HT-29 (cell line): ENCODE results near the gene FRMPD1. TPM values are rescaled to one million over a fixed set of nuclear protein-coding genes. Genes with fewer than 3 reads are reported as not detected.

ENCODE experiments used
- DNase-seq: peaks from one replicate; pipeline ENCODE4 v3.0.0-alpha.2; 2015; ENCODE audit warnings: low spot score
- total RNA-seq: library from RNA; depleted of rRNA; stranded (reverse); fragments of >200 nt; shearing (Covaris generic); gene quantifications from 2 replicates; pipeline ENCODE4 v1.2.3, GENCODE V29; 2014

Gene FRMPD1
- total RNA-seq, 1 experiment from 2014 or later: not detected

GRCh38 chr9:37635808-37636207, 14.9 kb upstream of the FRMPD1 start:
- DNase-seq: no peak

DNA sequence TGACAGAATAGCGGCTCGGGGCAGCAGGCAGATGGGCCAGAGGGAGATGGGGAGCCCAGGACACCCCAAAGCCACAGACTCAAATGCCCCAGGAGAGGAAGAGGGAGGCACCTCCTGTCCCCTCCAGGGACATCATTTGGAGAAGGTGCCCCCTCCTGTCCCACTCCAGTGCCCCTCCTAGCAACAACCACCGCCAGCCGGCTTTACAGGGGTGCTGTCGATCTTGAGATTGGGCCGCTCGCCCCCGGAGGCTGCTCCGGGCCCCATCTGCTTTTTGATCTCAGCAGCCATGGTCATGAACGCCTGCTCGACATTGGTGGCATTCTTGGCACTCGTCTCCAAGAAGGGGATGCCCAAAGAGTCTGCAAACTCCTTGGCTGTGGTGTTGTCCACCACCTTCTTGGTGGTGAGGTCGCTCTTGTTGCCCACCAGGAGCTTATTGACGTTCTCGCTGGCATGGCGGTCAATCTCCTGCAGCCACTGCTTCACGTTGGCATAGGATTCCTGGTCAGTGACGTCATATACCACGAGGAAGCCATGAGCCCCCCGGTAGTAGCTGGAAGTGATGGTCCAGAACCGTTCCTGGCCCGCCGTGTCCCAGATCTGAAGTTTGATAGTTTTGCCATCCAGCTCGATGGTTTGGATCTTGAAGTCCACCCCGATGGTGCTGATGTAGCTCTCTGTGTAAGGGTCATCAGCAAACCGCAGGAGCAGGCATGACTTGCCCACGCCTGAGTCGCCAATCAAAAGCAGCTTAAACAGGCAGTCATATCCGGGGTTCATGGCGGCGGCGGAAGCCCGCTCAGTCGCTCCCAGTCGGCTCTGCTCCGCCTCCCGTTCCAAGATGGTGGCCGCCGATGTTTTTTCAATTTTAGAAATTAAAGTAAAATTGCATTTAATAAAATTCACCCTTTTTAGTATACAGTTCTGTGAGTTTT, 14.0 kb upstream of the FRMPD1 start:
- no peak for DNase-seq

DNA sequence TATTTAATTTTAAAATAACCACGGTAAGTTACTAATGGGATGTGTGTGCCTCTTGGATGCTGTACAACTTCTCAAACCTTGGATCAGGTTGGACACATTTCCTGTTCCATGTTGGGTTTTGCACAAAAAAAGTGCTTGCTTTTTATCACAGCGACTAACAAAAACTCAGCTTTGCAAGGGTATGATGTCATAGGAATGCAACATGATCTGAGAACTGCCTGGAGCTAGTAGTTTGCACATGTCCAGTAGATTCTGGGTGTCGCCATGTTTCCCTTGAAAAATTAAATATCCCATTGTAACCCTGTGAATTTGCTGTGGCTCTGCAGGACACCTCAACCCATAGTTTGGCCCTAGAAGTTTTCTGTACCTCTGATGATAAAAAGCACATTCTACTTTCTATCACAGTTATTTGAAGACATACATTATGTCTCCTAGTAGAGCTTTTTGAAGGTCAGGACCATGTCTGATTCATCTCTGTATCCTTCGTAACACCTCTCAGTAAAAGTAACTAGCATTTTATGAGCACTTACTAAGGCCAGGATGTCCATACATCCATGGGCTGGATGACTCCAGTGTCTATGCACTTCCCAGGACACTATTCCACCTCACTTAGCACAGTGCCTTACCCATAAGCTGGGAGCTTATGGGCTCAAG, 11.5 kb upstream of the FRMPD1 start:
- no peak for DNase-seq

- no peak for DNase-seq
Measured at GRCh38 chr9:37639841-37640240, 10.9 kb upstream of the FRMPD1 start.

DNA sequence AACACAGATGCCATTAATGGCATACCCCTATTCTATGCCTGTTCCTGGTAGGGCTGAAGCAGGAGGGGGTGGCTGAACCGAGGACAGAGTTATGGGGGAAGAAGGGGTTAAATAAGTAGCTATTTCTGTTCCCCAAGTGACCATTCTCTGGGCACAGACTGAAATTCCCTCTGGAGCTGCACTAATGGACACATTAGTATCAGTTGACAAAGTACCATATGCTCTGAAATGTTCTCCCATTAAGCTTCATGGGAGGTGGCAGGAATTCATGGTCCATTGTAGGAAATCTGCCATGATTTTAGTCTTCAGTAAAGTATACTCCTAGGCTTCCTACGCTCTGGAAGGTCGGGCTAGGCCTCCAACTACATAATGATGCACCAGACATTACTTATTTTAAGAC, 10.5 kb upstream of the FRMPD1 start:
- no peak for DNase-seq

DNA sequence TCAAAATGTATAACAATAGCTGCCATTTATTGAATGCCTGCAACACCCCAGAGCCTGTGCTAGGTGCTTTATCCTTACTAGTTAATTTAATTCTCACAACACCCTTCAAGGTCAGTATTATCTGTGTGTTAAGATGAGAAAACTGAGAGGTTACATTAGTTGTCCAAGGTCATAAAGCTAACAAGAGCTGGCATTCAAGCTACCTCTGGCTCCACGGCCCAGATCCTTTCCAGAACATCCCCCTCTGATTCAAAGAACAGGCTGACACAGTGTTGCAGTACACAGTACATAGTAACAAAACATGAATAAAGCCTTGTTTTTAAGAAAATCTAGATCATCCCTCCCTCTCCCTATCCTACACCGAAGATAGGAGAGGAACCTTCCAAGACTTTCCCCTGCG, 9.4 kb upstream of the FRMPD1 start:
- no peak for DNase-seq

GRCh38 chr9:37643214-37643613, 7.5 kb upstream of the FRMPD1 start:
- DNase-seq: no peak

DNA sequence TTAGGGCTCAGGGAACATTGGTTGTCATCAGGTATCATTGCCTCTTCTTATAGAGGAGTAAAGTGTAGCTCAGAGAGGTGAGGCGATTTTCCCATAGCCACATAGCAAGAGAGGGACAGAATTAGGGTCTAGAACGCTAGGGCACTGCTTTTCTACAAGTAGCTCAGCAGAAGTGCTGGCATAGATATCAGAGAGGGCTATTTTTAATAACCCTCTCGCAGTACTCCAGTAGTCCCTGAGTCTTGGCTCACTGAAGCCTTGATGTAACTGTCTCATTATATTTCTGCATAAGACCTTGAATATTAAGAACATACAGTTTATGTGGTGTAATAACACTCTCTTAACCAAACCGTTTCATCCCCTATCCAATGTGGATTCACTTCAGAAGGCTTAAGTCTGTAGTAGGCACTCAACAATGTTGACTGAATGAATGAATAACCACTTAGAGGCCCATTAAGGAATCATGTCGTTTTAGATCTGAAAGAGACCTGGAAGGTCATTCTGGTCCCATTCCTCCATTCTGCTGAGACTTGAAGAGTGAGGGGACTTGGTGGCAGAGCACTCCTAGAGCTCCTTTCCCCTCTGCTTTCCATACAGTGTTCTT, 4.7 kb upstream of the FRMPD1 start:
- DNase-seq: no peak

GRCh38 chr9:37650299-37650872, 368 bp upstream of the FRMPD1 start:
- DNase-seq: no peak

DNA sequence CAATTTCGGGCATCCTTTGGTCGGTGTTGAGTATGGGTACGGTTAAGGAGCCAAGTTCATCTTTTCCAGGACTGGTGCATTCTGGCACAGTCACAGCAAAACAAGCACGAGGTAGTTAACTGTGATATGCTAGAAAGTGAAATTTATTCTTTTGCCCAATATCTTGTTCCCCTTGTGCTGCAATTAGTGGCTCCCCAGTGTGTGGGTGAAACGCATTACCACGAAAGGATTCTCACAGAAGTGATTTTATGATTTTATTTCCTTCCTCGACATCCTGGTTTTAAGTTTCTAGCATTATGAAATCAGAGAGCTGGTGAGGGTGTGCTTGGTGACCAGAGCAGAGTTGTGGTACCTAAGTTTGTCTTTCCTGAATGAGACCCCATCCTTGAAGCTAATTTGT, 1.5 kb downstream of the FRMPD1 start:
- DNase-seq: no peak

DNA sequence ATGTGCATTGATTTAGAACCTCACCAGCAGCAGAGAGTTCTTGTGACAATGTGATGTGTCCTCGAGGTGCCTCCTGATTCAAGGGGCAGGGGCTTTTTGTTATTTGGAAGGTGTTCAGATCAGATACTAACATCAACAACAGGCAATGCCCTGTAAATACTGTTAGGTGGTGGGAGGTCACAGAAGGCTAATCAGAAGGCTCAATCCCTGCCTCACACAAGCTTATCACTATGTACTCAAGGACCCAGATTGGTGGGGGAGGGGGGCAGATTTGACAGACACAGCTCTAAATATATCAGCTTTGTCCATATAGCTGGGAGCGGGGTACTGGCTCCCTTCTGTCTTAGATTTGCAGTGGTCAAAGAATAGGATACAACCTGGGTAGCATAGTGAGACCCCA, 2.6 kb downstream of the FRMPD1 start:
- DNase-seq: no peak

DNA sequence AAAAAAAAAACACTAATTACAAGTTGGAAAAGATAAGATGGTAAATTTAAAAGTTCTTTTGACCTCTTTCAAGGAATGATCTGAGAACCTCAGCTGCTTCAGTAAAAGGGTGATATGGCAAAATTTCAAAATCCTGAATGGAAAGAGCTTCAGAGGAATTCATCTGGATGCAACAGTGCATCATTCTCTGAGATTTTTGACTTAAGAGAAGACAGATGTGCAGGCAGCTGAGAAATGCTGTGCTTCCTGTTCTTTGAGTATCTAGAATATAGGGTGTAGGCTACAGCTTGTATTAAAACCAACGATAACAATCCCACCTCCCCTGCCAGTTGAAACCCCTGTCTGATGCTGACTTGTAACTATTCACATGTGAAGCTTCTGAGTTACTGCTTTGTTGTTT, 6.2 kb downstream of the FRMPD1 start:
- no peak for DNase-seq

- no peak for DNase-seq
Measured at GRCh38 chr9:37660691-37661090, 9.9 kb downstream of the FRMPD1 start.

DNA sequence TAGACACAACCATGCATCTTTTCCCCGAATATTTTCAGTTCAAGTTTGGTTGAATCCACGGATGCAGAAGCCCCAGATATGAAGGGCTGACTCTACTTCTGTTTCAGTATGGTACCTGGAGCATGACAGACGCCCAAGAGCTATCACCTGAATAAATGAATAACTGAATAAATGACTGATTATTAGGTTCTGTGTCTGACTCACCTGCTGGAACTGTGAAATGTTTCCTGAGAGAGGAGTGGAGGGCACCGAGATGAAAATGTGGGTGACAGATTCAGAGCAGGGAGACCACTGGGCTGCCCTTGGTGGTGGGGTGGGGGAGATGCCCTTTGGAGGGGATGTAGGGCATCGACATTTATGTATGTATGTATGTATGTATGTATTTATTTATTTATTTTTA, 13.2 kb downstream of the FRMPD1 start:
- DNase-seq: no peak

DNA sequence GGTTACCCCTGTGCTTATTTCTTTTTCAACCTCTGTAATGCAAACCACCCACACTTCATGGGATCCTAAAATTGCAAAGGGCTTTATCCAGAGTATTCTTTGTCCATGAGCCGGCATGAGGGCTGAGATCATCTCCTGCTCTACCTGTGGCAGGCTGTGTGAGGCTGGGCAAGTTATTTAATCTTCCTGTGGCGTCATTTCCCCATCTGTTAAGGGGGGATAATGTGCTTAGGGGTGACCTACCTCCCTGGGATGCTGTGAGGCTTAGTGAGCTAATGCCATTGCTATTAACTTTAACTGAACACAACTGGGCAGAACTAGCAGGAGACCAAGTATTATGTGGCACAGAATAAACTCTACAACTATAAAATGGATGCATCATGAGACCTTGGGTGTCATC, 17.0 kb downstream of the FRMPD1 start:
- no peak for DNase-seq

- DNase-seq: no peak
Measured at GRCh38 chr9:37668116-37668601, 17.4 kb downstream of the FRMPD1 start.

DNA sequence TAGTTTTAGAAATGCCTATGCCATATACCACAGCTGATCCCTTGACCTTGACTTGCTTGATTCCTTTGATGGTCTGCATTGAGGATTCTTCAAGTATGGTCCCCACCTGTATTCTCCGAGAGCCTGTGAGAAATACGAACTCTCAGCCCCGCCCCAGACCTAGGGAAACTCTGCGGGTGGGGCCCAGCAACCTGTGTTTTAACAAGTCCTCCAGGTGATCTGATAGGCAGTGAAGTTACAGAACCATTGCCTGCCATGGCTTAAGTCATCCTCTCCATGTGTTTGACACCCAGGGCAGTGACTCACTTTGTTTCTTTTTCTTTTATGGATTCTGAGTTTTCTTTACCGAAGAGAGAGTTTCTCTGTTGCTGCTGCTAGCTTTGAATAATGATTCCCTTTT, 18.5 kb downstream of the FRMPD1 start:
- DNase-seq: no peak

GRCh38 chr9:37675661-37676060, 24.9 kb downstream of the FRMPD1 start:
- no peak for DNase-seq

- no peak for DNase-seq
Measured at GRCh38 chr9:37676411-37676830, 25.7 kb downstream of the FRMPD1 start.

- DNase-seq: no peak
Measured at GRCh38 chr9:37677435-37677834, 26.7 kb downstream of the FRMPD1 start.

- no peak for DNase-seq
Measured at GRCh38 chr9:37678789-37679273, 28.1 kb downstream of the FRMPD1 start.
